ENCODE measurements around the gene ZFAND2A. TPM values are rescaled to one million over a fixed set of nuclear protein-coding genes. Genes with fewer than 3 reads are reported as not detected.

ZFAND2A gene
- total RNA-seq, 1 experiment from 2014 or later = 28.4 TPM

GRCh38 chr7:1122832-1123501 lies 37.0 kb downstream of the ZFAND2A start:
- Histone ChIP-seq H3K9me3 (ENCODE audit: low read length) (no peaks in the 10 kb centered on the region), H3K4me3 (ENCODE audit: low read length) (no peak overlapping the region), H2AFZ (ENCODE audit: low read length) (no peak overlapping the region), H3K4me2 (ENCODE audit: low read length) (no peak overlapping the region), H4K20me1 (ENCODE audit: low read length) (no peaks in the 10 kb centered on the region), H3K79me2 (ENCODE audit: low read length) (peaks cover 24% of the 10 kb centered on the region; the same call in 1 of the 2 replicates), H3K9me2 (replicated peaks; ENCODE audit: low read length) (no peaks in the 10 kb centered on the region), H3F3A (ENCODE audit: low read length, unreplicated experiment) (peaks cover 3% of the 10 kb centered on the region), H3K27ac (ENCODE audit: low read length) (no peak overlapping the region), H3K9ac (ENCODE audit: low read length) (no peak overlapping the region), H3K27me3 (ENCODE audit: low read length) (no peaks in the 10 kb centered on the region), H3K4me1 (ENCODE audit: insufficient read depth, low read length) (no peaks in the 10 kb centered on the region), H3K36me3 (ENCODE audit: low read depth, low read length) (no peaks in the 10 kb centered on the region; the same call in 1 of the 2 replicates)
- POLR2A ChIA-PET (ENCODE audit: unreplicated experiment) = no interaction called here
- TF ChIP-seq CTCF (conservative IDR thresholded peaks at IDR 0.05; ENCODE audit: low read depth, low read length) (no peak), EZH2 (IDR thresholded peaks at IDR 0.05; ENCODE audit: low read length, unreplicated experiment) (no peak), EZH2phosphoT487 (IDR thresholded peaks at IDR 0.05; ENCODE audit: borderline replicate concordance, low read length) (no peak)
- no TSS peak for BruUV-seq (replicated peaks)
- ATAC-seq (no peak), DNase-seq (no peak)
- intact Hi-C loops (cut with micrococcal nuclease) = no loop called here
- CTCF ChIA-PET = interaction anchor here (1.1 kb wide), 1 partner anchor 35 kb away, joined by 3 read pairs; the partner anchor contains the start of gene GPER1

- ATAC-seq (no peak), DNase-seq (no peak)
- intact Hi-C loops (cut with micrococcal nuclease) = no loop called here
- ChIA-PET POLR2A (ENCODE audit: unreplicated experiment) (no interaction called here), CTCF (interaction anchor here (1.1 kb wide), 1 partner anchor 34 kb away, joined by 3 read pairs; the partner anchor contains the start of gene GPER1)
- H3K36me3 ChIP-seq (ENCODE audit: low read depth, low read length) = no peaks in the 10 kb centered on the region; the same call in 1 of the 2 replicates
- H3K4me1 ChIP-seq (ENCODE audit: insufficient read depth, low read length) = no peaks in the 10 kb centered on the region
- no peak overlapping the region for H3K4me2 ChIP-seq (ENCODE audit: low read length)
- no peak overlapping the region for H2AFZ ChIP-seq (ENCODE audit: low read length)
- H3K9me2 ChIP-seq (replicated peaks; ENCODE audit: low read length) = no peaks in the 10 kb centered on the region
- no peak overlapping the region for H3K4me3 ChIP-seq (ENCODE audit: low read length)
- H3K27ac ChIP-seq (ENCODE audit: low read length) = no peak overlapping the region
- H3F3A ChIP-seq (ENCODE audit: low read length, unreplicated experiment) = peaks cover 6% of the 10 kb centered on the region
- no peaks in the 10 kb centered on the region for H4K20me1 ChIP-seq (ENCODE audit: low read length)
- H3K79me2 ChIP-seq (ENCODE audit: low read length) = peaks cover 29% of the 10 kb centered on the region; the same call in 1 of the 2 replicates
- TF ChIP-seq EZH2 (IDR thresholded peaks at IDR 0.05; ENCODE audit: low read length, unreplicated experiment) = no peak
- TF ChIP-seq CTCF (conservative IDR thresholded peaks at IDR 0.05; ENCODE audit: low read depth, low read length) = no peak
- no peak for TF ChIP-seq EZH2phosphoT487 (IDR thresholded peaks at IDR 0.05; ENCODE audit: borderline replicate concordance, low read length)
- BruUV-seq (replicated peaks) = no TSS peak
- no peaks in the 10 kb centered on the region for H3K9me3 ChIP-seq (ENCODE audit: low read length)
- no peak overlapping the region for H3K9ac ChIP-seq (ENCODE audit: low read length)
- no peaks in the 10 kb centered on the region for H3K27me3 ChIP-seq (ENCODE audit: low read length)
Measured at GRCh38 chr7:1121886-1122831, 37.8 kb downstream of the ZFAND2A start.
